ENCODE data around the gene RFLNA.
"Not testable (repeated sequence)": the region's sequence is repeated elsewhere in the genome, so short reads cannot be mapped to it uniquely, and the experiment has no call there.

The RFLNA gene

GRCh38 chr12:124283326-124283725 lies 11.6 kb upstream of the RFLNA start:
- no peak for DNase-seq (ENCODE audit: low spot score)

GRCh38 chr12:124284368-124284767 lies 10.5 kb upstream of the RFLNA start:
- DNase-seq (ENCODE audit: low spot score) = no peak

- no peak for DNase-seq (ENCODE audit: low spot score)
Observed at GRCh38 chr12:124286414-124286813, 8.5 kb upstream of the RFLNA start.

- no peak for DNase-seq (ENCODE audit: low spot score)
Observed at GRCh38 chr12:124286971-124287370, 7.9 kb upstream of the RFLNA start.

GRCh38 chr12:124289634-124290600 lies 5.0 kb upstream of the RFLNA start:
- no peak for DNase-seq (ENCODE audit: low spot score)

- no peak for DNase-seq (ENCODE audit: low spot score)
Observed at GRCh38 chr12:124292385-124292784, 2.5 kb upstream of the RFLNA start.

- no peak for DNase-seq (ENCODE audit: low spot score)
Observed at GRCh38 chr12:124293286-124294003, 1.4 kb upstream of the RFLNA start.

- no peak for DNase-seq (ENCODE audit: low spot score)
Observed at GRCh38 chr12:124295431-124296058, 652 bp downstream of the RFLNA start.

- peak; percentile 28 for DNase-seq (ENCODE audit: low spot score)
Observed at GRCh38 chr12:124296295-124296915, 1.5 kb downstream of the RFLNA start.

- DNase-seq (ENCODE audit: low spot score) = no peak
Observed at GRCh38 chr12:124296916-124297351, 2.0 kb downstream of the RFLNA start.

- no peak for DNase-seq (ENCODE audit: low spot score)
Observed at GRCh38 chr12:124297389-124297788, 2.5 kb downstream of the RFLNA start.

GRCh38 chr12:124297856-124298255 lies 3.0 kb downstream of the RFLNA start:
- no peak for DNase-seq (ENCODE audit: low spot score)

GRCh38 chr12:124298685-124299410 lies 4.0 kb downstream of the RFLNA start:
- DNase-seq (ENCODE audit: low spot score) = no peak

- DNase-seq (ENCODE audit: low spot score) = no peak
Observed at GRCh38 chr12:124299628-124300388, 4.9 kb downstream of the RFLNA start.

GRCh38 chr12:124300657-124301056 lies 5.8 kb downstream of the RFLNA start:
- DNase-seq (ENCODE audit: low spot score) = not testable (repeated sequence)

- no peak for DNase-seq (ENCODE audit: low spot score)
Observed at GRCh38 chr12:124301084-124301654, 6.3 kb downstream of the RFLNA start.

- DNase-seq (ENCODE audit: low spot score) = no peak
Observed at GRCh38 chr12:124302241-124302806, 7.4 kb downstream of the RFLNA start.

GRCh38 chr12:124302807-124303578 lies 8.1 kb downstream of the RFLNA start:
- no peak for DNase-seq (ENCODE audit: low spot score)
